WI38 (cell line): Measurements from ENCODE around the gene CLPX.

Source experiments
- H3K4me3 ChIP-seq: 2 replicates; pipeline ENCODE4 v1.5.1; 2011; ENCODE audit warnings: low read depth, mild to moderate bottlenecking, control low read depth, low read length
- CTCF ChIP-seq: IDR thresholded peaks from 2 replicates; pipeline ENCODE4 v1.5.1; 2012; ENCODE audit warnings: low read depth, mild to moderate bottlenecking, control low read depth, low read length

CLPX gene

DNA sequence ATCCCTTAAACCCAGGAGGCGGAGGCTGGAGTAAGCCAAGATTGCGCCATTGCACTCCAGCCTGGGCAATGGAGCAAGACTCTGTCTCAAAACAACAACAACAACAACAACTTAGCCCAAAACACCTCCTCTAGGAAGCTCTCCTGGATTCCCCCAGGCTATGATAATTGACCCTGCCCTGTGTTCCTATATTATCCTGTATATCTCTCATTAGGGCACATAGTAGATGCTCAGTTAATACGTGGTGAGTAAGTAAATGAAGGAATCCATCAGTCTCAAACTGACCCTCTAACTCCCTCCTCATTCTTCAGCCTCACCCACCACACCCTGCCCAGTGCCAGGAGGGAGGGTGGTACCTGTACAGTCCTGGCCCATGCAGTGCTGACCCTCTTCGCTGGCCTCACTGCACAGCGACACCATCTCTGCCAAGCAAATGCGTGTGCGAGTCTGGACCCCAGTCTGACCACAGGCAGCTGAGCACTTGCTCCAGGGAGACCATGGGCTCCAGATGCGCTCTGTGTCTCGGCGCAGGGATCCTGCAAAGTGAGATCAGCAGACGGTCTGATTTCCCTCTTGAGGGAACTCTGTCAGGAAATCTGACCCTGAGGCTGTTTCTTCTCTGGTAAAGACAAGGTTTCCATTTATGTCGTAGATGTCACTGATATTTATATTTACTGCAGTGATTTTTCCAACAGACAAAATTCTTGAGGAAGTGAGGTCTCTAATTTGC is 20.0 kb upstream of the CLPX start:
- H3K4me3 ChIP-seq: no peak overlapping the region

DNA sequence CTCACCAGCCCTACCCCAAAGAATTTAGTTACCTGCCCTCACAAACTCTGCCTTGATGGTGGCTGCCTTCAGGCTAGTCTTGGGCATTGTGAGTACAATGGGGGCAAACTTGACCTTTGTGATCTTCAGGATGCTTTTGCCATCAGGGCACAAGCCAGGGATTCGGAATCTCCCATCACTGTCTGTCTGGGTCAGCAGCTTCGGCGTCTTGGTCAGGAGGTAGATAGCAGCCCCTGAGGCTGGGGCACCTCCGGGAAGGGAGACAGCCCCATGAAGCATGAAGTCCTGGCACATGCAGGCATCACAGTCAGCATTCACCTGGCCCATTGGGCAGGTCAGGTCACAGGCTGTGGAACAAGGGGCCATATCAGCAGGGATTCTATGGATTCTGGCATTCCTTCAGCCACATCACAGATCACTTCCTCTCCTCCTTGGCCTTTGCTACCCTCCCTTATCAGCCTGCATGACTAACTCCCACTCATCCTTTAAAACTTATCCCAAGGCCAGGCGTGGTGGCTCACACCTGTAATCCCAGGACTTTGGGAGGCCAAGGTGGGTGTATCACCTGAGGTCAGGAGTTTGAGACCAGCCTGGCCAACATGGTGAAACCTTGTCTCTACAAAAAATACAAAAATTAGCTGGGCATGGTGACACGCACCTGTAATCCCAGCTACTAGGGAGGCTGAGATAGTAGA is 19.2 kb upstream of the CLPX start:
- TF ChIP-seq CTCF: no peak
- H3K4me3 ChIP-seq: no peak overlapping the region

More for the DNA sequence above, 20.0 kb upstream of the CLPX start:
- no peak for TF ChIP-seq CTCF

- H3K4me3 ChIP-seq: no peak overlapping the region
- TF ChIP-seq CTCF: no peak
These were observed 16.8 kb upstream of the CLPX start for GRCh38 chr15:65201918-65202317.

DNA sequence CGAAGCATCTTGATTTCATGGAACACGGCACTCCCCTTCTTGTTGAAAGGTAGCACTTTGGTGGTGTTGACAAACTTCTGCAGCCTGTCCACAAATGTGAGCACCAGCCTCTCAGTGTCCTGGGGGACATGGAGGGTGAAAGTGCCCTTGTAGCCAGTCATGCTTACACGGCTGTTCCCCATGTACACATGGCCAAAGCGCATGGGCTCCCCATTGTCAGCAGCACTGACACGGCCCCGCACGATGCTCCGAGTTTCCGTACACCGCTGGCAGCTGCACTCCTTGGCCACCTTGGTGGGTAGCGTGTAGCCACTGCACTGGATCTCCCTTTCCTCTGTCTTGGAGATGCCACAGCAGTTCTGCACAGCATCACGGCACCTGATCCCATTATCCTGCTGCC is 13.4 kb upstream of the CLPX start:
- no peak overlapping the region for H3K4me3 ChIP-seq
- no peak for TF ChIP-seq CTCF

DNA sequence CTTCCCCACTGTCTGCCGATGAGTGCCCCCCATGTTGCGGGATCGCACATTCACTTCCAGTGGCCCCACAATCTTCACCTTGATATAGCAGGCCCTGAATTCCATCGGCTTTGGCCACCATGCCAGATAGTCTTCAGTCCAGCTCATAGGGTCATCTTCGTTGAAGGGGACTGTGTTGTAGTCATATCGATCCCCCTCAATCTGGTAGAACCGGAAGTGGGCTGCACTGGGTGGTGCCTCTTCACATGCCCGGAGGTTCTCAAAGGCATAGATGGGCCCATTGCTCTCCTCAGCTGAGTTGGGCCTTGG is 12.1 kb upstream of the CLPX start:
- TF ChIP-seq CTCF: no peak

GRCh38 chr15:65196637-65197336 is 11.6 kb upstream of the CLPX start:
- TF ChIP-seq CTCF: no peak
- H3K4me3 ChIP-seq: no peak overlapping the region

More for the DNA sequence above, 12.1 kb upstream of the CLPX start:
- no peak overlapping the region for H3K4me3 ChIP-seq

DNA sequence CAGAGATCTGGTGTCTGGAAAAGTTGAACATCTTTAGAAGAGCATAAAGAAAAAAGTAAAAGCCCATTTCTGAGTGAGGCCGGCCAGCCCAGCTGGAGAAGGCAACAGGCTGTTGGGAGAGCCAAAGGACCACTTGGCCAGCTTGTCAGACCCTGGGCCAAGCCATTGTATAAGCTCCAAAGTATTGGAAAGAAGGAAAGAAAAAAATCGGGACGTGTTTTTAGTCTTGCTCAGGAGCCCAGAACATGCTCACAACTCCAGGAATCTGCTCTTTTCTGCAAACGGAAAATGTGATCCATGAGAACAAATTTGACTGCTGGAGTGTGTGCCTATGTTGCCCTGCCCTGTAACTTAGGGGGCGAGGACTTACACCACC is 10.4 kb upstream of the CLPX start:
- TF ChIP-seq CTCF: no peak
- H3K4me3 ChIP-seq: no peak overlapping the region
